Nephron (organoid): Measurements from ENCODE around the gene ANGPTL4.

ENCODE experiments used
- H3K27ac Mint-ChIP-seq, 3 experiments: 2 replicates each; pipeline ENCODE4 v1.8.0; 2020; ENCODE audit warnings: mixed read lengths in 3 of 3, mild to moderate bottlenecking in 2 of 3, moderate library complexity in 1 of 3
- H3K27me3 Mint-ChIP-seq: 2 replicates; pipeline ENCODE4 v1.8.0; 2021; ENCODE audit warnings: low read depth, mild to moderate bottlenecking, moderate library complexity, mixed read lengths
- H3K36me3 Mint-ChIP-seq: 2 replicates; pipeline ENCODE4 v1.8.0; 2020; ENCODE audit warnings: low read depth, mixed read lengths
- H3K4me1 Mint-ChIP-seq: 2 replicates; pipeline ENCODE4 v1.8.0; 2020; ENCODE audit warnings: mixed read lengths
- H3K4me3 Mint-ChIP-seq, 3 experiments: 2 replicates each; pipeline ENCODE4 v1.8.0; 2020; ENCODE audit warnings: mild to moderate bottlenecking in 3 of 3, mixed read lengths in 3 of 3, moderate library complexity in 2 of 3
- H3K9me3 Mint-ChIP-seq: 2 replicates; pipeline ENCODE4 v1.8.0; 2020; ENCODE audit warnings: mixed read lengths
- CTCF ChIP-seq, 3 experiments: fragments of 200-600 bp; sonication (generic); IDR thresholded peaks; one replicate each; pipeline ENCODE4 v1.5.0; 2021; ENCODE audit warnings: antibody characterized with exemption in 3 of 3; ENCODE audit not compliant: unreplicated experiment in 3 of 3

ANGPTL4 gene

GRCh38 chr19:8358948-8359347 lies 5.0 kb upstream of the ANGPTL4 start:
- H3K27ac Mint-ChIP-seq: no peak overlapping the region
- H3K9me3 Mint-ChIP-seq: peaks cover 2% of the 10 kb centered on the region
- no peaks in the 10 kb centered on the region for H3K27me3 Mint-ChIP-seq
- no peaks in the 10 kb centered on the region for H3K36me3 Mint-ChIP-seq
- TF ChIP-seq CTCF (IDR thresholded peaks at IDR 0.05; ENCODE audit: unreplicated experiment in 3 of 3): no peak
- peaks cover 30% of the 10 kb centered on the region for H3K4me1 Mint-ChIP-seq
- H3K4me3 Mint-ChIP-seq: no peak overlapping the region

DNA sequence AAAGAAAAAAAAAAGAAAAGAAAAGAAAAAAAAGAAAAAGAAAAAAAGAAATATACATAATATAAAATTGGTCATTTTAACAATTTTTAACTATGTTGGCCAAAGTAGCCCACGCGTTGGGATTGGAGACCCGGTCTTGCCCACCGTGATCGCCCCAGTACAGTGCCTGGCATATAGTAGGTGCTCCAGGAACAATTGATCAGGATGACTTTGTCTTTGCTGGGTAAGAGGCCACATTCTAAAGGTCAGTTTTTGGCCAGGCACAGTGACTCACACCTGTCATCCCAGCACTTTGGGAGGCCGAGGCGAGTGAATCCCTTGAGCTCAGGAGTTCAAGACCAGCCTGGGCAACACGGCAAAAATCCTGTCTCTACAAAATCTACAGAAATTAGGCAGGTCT lies 3.8 kb upstream of the ANGPTL4 start:
- no peak overlapping the region for H3K4me3 Mint-ChIP-seq
- H3K27ac Mint-ChIP-seq: no peak overlapping the region
- TF ChIP-seq CTCF (IDR thresholded peaks at IDR 0.05; ENCODE audit: unreplicated experiment in 3 of 3): no peak

DNA sequence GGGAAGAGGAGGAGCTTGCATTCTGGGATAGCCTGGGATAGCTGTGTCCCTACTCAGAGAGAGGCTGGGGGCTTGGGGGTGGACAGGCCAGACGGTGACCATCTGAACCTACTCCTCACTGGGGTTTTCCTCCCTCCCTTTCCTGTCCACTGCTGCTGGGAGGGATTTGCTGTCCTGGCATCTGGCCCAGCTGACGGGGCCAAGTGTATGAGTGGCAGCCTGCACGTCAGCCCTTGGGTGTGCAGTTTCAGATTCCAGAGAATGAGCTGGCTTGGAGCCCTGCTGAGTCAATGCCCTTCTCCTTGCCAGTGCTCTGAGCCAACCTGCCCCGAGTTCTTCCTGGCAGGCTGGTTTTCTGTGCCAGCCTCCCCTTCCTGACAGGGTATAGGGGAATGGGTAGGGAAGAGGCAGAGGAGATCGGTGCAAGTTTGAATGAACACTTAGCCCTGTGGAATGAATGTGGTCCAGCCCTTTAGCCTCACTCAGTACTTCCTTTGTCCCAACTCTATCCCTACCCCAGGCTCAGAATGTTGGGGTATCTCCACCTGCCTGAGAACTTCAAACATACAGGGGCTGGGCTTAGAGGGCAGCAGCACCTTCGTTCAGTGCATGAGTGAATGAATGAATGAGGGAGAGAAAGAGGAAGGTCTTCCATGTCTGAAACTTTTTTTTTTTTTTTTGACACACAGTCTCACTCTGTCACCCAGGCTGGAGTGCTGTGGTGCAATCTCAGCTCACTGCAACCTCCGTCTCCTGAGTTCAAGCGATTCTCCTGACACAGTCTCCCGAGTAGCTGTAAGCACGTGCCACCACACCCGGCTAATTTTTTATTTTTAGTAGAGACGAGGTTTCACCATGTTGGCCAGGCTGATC lies 1.8 kb upstream of the ANGPTL4 start:
- peak overlapping the region; percentile 82 to 99 (median 91) for H3K27ac Mint-ChIP-seq
- peaks cover 35% of the 10 kb centered on the region for H3K4me1 Mint-ChIP-seq
- H3K4me3 Mint-ChIP-seq: peak overlapping the region; percentile 61 to 70 (median 69)
- H3K9me3 Mint-ChIP-seq: no peaks in the 10 kb centered on the region
- H3K27me3 Mint-ChIP-seq: no peaks in the 10 kb centered on the region
- peaks cover 6% of the 10 kb centered on the region for H3K36me3 Mint-ChIP-seq
- TF ChIP-seq CTCF (IDR thresholded peaks at IDR 0.05; ENCODE audit: unreplicated experiment in 3 of 3): no peak

More for the DNA sequence above, 3.8 kb upstream of the ANGPTL4 start:
- Mint-ChIP-seq H3K27me3 (no peaks in the 10 kb centered on the region), H3K4me1 (peaks cover 29% of the 10 kb centered on the region), H3K36me3 (no peaks in the 10 kb centered on the region), H3K9me3 (peaks cover 2% of the 10 kb centered on the region)

- Mint-ChIP-seq H3K9me3 (no peaks in the 10 kb centered on the region), H3K36me3 (peaks cover 18% of the 10 kb centered on the region), H3K4me3 (peak overlapping the region; percentile 75 to 91 (median 84)), H3K4me1 (peaks cover 51% of the 10 kb centered on the region), H3K27me3 (no peaks in the 10 kb centered on the region), H3K27ac (peak overlapping the region; percentile 99 to 100 (median 99))
- TF ChIP-seq CTCF (IDR thresholded peaks at IDR 0.05; ENCODE audit: unreplicated experiment in 3 of 3): no peak
These were observed 2.2 kb downstream of the ANGPTL4 start for GRCh38 chr19:8366121-8366581.

DNA sequence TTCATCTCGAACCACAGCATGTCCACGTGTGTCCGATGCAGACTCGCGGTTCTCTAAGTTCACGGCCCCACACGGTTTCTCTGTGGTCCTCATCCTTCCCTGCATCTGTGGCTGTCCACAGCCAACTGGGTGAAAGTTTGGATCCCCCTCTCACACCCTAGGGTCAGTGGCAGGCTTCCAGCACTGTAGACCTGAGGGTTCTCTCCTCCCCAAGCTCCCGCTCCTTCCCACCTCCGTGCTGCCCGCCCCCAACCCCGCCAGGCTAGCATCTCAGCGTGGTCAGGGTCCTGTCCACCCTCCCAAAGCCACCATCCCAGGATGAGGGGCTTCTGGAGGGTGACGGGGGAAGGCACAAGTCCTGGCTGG lies 3.0 kb downstream of the ANGPTL4 start:
- H3K27me3 Mint-ChIP-seq: no peaks in the 10 kb centered on the region
- peak overlapping the region; percentile 75 to 91 (median 84) for H3K4me3 Mint-ChIP-seq
- H3K4me1 Mint-ChIP-seq: peaks cover 46% of the 10 kb centered on the region
- H3K36me3 Mint-ChIP-seq: peaks cover 22% of the 10 kb centered on the region
- peak overlapping the region; percentile 99 to 100 (median 99) for H3K27ac Mint-ChIP-seq
- TF ChIP-seq CTCF (IDR thresholded peaks at IDR 0.05; ENCODE audit: unreplicated experiment in 3 of 3): no peak
- H3K9me3 Mint-ChIP-seq: no peaks in the 10 kb centered on the region
